Left forelimb (tissue), 1 donor: ENCODE data around the gene FOXO1.
"Not testable (repeated sequence)": the region's sequence is repeated elsewhere in the genome, so short reads cannot be mapped to it uniquely, and the experiment has no call there.

Experiments
- DNase-seq: peaks from one replicate; pipeline ENCODE4 v3.0.0-alpha.2; 2018; ENCODE audit warnings: low spot score

Gene FOXO1

DNA sequence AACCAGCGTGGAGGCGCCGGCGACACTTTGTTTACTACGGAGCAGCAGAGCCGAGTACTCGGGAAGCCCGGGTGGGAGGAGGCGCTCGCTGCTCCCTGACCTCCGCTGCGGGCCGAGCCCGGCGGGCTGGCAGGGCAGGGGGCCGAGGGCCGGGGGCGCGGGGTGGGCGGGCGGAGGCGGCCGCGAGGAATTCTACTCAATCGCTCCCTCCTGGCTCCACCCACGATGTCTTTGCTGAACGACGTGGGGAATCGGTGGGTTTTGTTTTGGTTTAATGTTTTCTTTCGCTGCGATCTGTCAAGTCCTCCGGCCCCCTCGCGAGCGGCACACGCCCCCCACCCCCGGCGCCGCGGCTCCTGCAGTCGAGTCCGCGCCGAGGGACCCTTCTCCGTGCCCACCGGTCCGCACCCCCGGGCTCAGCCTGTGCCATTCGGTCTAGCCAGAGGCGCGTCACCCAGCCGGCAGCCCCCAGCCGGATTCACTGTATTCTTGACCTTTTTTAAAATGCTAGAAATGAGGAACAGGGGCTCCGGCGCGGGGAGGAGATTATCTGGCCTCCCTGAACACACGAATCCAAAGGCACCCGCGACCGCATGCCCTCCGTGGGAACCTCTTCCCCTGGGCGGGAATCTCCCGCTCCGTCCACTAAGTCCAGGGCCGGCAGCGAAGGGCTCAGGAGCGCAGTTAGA, 636 bp upstream of the FOXO1 start:
- peak; percentile 70 for DNase-seq

GRCh38 chr13:40665126-40666044, 1.1 kb downstream of the FOXO1 start:
- peak; percentile 77 for DNase-seq

DNA sequence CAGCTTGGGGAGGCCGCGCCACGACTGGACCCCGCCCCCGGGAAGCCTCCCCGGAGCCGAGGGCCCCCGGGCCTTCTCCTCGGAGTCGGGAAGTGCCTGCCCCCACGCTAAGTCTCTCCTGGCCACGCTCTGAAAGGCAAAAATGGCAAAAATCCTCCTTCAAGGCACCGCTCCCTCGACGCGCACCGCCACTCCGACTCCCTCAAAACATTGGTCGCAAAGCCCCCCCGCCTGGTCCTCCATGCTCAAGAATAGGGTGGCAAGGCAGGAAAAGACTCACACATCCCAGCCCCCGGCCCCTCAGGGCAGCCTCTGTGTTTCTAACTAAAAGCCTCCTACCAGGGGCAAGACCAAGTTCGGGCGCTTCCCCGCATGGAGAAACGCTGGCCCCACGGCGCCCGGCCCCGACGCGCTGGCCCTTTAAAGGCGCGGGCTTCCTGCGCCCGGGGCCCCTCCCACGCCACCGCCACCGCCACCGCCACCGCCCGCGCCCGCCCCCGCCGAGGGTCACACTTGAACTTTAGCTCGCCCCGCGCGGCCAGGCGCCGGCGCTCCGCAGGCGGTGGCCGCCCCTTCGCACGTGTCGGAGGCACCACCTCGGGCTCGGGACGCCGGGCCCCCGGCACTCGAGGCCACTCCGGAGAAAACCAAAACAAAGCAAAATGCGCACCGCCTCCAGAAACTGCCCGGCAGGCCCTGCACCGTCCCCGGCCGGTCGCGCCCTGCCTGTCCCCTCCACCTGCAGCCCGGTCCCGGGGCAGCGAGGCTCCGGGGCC, 1.9 kb downstream of the FOXO1 start:
- DNase-seq, result peak; percentile 81

DNA sequence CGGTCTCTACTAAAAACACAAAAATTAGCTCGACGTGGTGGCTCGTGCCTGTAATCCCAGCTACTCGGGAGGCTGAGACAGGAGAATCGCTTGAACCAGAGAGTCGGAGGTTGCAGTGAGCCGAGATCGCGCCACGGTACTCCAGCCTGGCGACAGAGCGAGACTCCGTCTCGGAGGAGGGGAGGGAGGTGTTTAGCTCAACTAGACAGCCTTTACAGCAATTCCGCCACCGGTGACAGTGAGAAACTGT, 2.4 kb downstream of the FOXO1 start:
- not testable (repeated sequence) for DNase-seq

GRCh38 chr13:40662866-40663265, 3.6 kb downstream of the FOXO1 start:
- no peak for DNase-seq

DNA sequence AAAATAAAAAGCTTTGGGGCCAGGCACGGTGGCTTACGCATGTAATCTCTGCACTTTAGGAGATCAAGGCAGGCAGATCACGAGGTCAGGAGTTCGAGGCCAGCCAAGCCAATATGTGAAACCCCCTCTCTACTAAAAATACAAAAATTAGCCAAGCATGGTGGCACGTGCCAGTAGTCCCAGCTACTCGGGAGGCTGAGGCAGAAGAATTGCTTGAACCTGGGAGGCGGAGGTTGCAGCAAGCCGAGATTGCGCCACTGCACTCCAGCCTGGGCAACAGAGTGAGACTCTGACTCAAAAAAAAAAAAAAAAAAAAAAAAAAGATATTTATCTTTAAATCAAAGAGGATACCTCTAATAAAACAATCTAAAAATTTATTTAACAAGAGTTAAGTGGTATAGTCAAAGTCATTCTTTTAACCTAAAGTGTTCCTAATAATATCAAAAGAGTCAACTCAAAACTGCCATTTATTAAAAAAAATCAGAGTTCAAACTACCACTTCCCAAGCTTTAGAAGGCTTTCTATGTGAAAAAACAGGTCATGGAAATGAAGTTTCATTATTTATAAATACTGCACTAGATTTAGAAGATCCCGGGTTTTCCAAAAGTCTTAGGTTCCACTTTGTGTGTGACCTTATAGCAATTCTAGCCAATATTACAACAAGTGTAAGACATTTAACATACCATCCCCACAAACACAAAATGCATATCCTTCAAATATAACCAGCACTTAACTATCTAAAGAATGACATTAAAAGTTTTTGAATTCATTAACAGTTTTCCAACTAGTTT, 4.4 kb downstream of the FOXO1 start:
- DNase-seq, result no peak

- no peak for DNase-seq
These were observed 5.7 kb downstream of the FOXO1 start for GRCh38 chr13:40660692-40661091.

- no peak for DNase-seq
These were observed 6.2 kb downstream of the FOXO1 start for GRCh38 chr13:40660141-40660664.

DNA sequence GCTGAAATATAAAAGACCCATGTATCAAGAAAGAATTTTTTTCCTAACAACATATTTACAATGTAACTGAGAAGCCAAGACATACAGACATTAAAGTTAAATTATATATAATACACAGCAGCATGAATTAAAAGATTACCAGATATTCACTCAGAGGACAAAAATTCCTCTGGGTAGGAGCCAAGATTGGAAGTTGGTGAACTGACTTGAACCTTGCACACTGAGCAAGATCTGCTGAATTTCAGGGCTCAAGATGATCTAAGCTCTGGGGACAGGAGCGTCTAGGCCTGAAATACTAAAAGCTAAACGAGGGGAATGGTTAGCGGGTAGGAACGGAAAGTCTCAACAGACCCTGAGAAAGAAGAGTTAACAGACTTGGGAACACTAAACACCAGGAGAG, 8.5 kb downstream of the FOXO1 start:
- no peak for DNase-seq

DNA sequence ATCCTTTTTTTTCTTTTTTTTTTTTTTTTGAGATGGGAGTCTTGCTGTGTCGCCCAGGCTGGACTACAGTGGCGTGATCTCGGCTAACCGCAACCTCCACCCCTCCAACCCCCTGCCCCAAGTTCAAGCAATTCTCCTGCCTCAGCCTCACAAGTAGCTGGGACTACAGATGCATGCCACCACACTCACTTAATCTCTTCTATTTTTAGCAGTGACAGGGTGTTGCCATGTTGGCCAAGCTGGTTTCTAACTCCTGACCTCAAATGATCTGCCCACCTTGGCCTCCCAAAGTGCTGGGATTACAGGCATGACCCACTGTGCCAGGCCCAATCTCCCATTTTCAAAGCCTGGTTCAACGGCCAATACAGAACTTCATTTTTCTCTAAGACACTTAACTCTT, 9.1 kb downstream of the FOXO1 start:
- DNase-seq, result no peak

- no peak for DNase-seq
These were observed 10.1 kb downstream of the FOXO1 start for GRCh38 chr13:40656358-40656757.

DNA sequence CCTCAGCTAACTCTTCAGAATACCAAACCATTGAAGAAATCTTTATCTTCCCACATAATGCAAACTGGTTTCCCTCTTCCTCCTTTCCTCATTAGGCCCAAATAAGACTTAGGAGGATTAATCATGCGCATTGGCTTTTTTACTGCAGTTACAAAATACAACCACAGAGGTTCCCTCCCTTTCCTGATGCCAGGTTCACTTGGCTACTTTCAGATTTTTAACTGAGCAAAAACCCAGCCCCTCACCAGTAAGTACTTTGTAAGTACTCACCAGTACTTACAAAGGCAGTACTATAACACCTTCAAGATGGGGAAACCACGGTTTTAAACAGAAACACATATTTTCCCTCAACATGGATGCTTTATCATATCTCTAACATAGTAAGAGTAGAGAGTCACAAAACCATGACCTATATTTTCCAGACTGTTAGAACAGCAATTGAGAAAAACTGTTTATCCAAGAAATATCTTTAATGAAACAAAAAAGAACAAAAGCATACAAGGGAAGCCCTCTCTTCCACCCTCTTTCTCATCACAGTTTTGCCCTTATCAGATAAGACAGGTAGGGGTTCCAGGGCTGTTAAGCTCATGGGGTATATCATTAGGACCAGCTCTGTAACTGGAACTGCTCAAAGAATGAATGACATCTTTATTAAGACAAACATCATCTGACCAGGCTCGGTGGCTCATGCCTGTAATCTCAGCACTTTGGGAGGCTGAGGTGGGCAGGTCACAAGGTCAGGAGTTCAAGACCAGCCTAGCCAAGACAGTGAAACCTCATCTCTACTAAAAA, 12.7 kb downstream of the FOXO1 start:
- no peak for DNase-seq

DNA sequence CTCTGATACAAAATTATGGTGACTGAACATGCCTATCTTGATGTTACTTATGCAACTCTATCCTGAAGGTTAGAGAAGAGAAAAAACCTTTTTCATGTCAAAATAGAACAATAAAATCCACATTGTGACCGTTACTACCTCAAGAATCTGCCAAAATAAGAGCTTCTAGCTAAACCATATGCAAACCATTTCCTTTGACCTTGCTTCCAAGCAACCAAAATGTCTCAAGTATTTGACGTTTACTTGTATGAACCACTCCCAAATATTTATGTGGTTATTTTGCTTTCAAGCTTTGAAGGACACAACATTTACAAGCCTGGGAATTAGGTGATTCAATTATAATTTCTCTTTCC, 13.9 kb downstream of the FOXO1 start:
- no peak for DNase-seq

- no peak for DNase-seq
These were observed 14.4 kb downstream of the FOXO1 start for GRCh38 chr13:40651866-40652587.

GRCh38 chr13:40648841-40649240, 17.6 kb downstream of the FOXO1 start:
- no peak for DNase-seq

GRCh38 chr13:40648040-40648439, 18.4 kb downstream of the FOXO1 start:
- DNase-seq, result no peak

DNA sequence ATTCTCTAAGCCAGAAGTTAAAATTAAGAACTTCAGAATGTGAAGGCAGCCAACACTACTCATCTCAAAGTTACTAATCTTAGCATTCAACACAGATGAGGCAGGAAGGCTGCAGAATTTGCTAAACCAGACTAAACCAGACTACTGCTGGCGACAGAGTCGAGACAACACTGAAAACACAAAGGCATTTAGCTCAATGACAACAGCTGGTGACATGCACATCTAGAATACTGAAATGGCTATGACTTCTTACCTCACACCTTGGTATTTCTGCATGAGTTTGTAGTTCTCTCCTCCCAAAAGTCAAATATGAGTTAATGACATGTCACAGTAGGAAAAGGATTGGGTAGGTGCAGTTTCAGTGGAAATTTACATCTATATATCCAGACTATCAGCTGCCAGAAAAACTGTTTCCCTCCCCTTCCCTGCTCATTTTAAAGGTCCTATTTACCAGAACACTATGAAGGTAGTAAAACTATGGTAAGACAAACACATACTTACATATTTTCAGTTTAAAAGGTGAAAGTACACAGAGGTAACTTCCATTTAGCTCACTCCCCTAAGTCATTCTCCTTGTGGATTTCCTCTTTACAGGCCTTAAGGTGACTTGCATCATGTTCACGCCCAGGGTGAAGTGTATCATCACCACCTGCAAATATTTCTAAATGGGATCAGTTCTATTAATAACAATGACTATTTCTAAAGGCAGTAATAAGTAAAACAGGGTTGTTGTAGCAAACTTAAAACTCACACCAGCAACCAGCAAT, 21.4 kb downstream of the FOXO1 start:
- no peak for DNase-seq

GRCh38 chr13:40640845-40641458, 25.5 kb downstream of the FOXO1 start:
- DNase-seq, result no peak

GRCh38 chr13:40640202-40640601, 26.2 kb downstream of the FOXO1 start:
- no peak for DNase-seq
